Suprapubic skin (tissue), 3 donors: Measurements from ENCODE around the gene CRYBA2.

Experiments
- CTCF ChIP-seq, 2 donors: fragments of 200-600 bp in 1 of 2; fragments of 450-650 bp in 1 of 2; sonication (generic) in 1 of 2; IDR thresholded peaks; one replicate each; pipeline ENCODE4 v1.5.1; 2016 to 2019; ENCODE audit warnings: antibody characterized with exemption in 2 of 2, mild to moderate bottlenecking in 1 of 2, moderate library complexity in 1 of 2
- EP300 ChIP-seq: sonication (generic); formaldehyde crosslinking; IDR thresholded peaks from one replicate; pipeline ENCODE4 v1.6.1; 2017; ENCODE audit warnings: antibody characterized with exemption
- POLR2A ChIP-seq, 2 donors: fragments of 450-650 bp; IDR thresholded peaks; one replicate each; pipeline ENCODE4 v1.6.1; 2017; ENCODE audit warnings: antibody characterized with exemption in 2 of 2, mild to moderate bottlenecking in 2 of 2, moderate library complexity in 2 of 2

DNA sequence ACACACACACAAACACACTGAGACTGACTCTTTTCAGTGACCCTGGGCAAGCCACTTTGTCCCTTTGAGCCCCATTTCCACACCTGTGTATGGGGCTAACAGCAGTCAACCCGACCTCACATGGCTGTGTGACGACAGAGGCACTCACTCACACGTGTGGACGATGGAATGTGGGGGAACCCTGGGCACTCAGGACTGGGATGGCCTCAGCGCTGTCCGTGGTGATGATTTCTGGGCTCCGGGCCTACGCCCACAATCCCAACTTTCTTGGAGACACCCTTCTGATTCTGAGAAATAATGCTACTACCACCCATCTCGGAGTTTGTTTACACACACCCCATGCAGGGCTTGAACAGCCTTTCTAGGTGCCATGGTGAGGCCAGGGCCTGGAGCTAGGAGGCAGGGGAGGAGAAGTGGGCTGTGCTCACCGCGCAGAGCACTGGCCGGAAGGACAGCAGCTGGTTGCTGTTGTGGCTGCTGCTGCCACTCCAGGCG is 1.5 kb downstream of the CRYBA2 start:
- TF ChIP-seq EP300 = no peak
- no peak for TF ChIP-seq CTCF (IDR thresholded peaks at IDR 0.05)
- TF ChIP-seq POLR2A (IDR thresholded peaks at IDR 0.05) = no peak
